Adrenal gland (tissue), 5 donors: ENCODE measurements around the gene RPL39L.

Experiments
- POLR2A ChIP-seq, 2 donors: fragments of 450-650 bp; IDR thresholded peaks; one replicate each; pipeline ENCODE4 v1.6.1; 2017; ENCODE audit warnings: antibody characterized with exemption in 2 of 2, mild to moderate bottlenecking in 2 of 2, moderate library complexity in 1 of 2
- TF ChIP-seq, protein P1 (sequence below), 6 experiments: fragments of 450-650 bp in 4 of 6; fragments of 200-600 bp in 2 of 6; sonication (generic) in 1 of 6; IDR thresholded peaks; 1 replicate in 5 of 6; 2 replicates in 1 of 6; pipeline versions ENCODE4 v1.5.1 to v1.8.0; 2016 to 2021; ENCODE audit warnings: antibody characterized with exemption in 6 of 6, mild to moderate bottlenecking in 2 of 6, moderate library complexity in 1 of 6
- donor health status: DM: no; HTN: no; CAD: no.

DNA sequence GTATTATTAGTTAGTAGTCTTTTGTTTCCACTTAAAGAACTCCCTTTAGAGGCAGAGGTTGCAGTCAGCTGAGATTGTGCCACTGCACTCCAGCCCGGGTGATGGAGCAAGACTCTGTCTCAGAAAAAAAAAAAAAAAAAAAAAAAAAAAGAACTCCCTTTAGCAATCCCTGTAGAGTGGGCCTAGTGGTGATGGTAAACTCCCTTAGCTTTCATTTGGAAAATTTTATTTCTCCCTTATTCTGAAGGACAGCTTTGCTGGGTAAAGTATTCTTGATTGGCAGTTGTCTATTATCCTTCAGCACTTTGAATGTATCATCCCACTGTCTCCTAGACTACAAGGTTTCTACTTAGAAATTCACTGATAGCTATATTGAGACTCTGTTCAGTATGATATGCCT is 46.0 kb downstream of the RPL39L start:
- TF ChIP-seq, protein P1, sequence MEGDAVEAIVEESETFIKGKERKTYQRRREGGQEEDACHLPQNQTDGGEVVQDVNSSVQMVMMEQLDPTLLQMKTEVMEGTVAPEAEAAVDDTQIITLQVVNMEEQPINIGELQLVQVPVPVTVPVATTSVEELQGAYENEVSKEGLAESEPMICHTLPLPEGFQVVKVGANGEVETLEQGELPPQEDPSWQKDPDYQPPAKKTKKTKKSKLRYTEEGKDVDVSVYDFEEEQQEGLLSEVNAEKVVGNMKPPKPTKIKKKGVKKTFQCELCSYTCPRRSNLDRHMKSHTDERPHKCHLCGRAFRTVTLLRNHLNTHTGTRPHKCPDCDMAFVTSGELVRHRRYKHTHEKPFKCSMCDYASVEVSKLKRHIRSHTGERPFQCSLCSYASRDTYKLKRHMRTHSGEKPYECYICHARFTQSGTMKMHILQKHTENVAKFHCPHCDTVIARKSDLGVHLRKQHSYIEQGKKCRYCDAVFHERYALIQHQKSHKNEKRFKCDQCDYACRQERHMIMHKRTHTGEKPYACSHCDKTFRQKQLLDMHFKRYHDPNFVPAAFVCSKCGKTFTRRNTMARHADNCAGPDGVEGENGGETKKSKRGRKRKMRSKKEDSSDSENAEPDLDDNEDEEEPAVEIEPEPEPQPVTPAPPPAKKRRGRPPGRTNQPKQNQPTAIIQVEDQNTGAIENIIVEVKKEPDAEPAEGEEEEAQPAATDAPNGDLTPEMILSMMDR (IDR thresholded peaks at IDR 0.05), result no peak
- no peak for TF ChIP-seq POLR2A (IDR thresholded peaks at IDR 0.05)
